ENCODE results near the gene LHFPL6.

DNA sequence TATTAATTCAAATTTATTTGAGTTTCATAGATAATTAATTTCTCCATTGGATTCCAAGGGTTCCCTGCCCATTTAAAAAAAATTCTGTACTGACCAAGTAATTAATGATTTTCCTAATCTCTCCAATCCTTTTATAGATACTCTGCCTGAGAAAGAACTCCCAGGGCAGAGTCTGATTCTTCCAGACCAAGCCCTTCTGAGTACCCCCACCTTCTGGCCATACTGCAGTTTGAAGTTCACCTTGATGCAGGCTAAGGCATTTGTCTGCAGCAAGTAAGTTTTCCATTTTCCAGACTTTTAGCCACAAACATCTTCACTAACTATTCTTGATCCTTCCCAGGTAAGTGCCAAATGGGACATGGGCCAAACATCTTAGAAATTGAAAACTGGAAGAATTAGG lies 195.9 kb downstream of the LHFPL6 start:
- TF ChIP-seq RFX5 (IDR thresholded peaks at IDR 0.05; ENCODE audit: low read depth, low read length) (no peak), ZBTB7A (IDR thresholded peaks at IDR 0.05; ENCODE audit: borderline replicate concordance, control insufficient read depth, low read depth, low read length) (no peak), RBM22 (IDR thresholded peaks at IDR 0.05; ENCODE audit: low read depth, low read length, poor library complexity, severe bottlenecking) (no peak), NFYB (IDR thresholded peaks at IDR 0.05; ENCODE audit: extremely low read depth, insufficient read length) (no peak), ZNF644 (tag; IDR thresholded peaks at IDR 0.05; ENCODE audit: low read depth) (no peak)
